HG03097 (cell line): ENCODE results near the gene SETBP1.

ENCODE experiments used
- ATAC-seq: cut with Tn5 transposase; IDR thresholded peaks from one replicate; pipeline ENCODE4 v1.9.1; 2021; ENCODE audit not compliant: unreplicated experiment, low FRiP score

SETBP1 gene

DNA sequence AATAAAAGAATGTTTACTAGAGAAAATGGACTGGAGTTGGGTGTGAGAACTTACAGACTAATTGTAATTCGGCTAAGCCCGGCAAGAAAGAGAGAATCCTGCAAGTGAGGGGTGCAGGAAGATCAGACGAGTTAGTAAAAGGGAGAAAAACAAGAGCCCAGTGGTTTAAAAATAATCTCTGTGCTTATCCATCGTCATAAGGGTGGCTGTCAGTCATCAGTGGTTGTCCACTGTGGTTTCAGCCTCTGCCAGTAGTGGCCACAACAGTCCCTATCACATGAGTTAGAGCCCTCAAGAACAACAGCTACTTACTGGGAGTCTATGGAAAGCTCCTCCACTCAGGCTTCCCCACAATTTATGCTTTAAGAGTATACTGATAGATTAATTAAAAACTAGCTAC lies 239.8 kb downstream of the SETBP1 start:
- no peak for ATAC-seq

DNA sequence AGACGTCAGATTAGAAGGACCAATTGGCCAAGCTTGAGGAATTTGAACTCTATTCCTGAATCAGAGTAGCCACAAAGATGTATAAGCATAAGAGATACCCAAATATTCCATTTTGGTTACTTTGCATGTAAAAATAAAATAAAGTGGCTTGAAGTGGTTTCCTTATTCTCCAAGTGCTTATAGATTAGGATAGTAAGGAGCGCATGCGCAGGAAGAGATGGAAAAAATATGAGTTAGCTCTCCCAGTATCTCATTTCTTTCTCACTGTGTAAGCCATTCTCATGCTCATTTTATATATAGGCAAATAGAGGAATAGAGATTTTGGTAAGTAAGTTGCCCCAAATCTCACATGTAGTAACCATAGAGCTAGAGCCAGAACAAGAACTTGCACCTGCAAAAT lies 241.3 kb downstream of the SETBP1 start:
- ATAC-seq: no peak

DNA sequence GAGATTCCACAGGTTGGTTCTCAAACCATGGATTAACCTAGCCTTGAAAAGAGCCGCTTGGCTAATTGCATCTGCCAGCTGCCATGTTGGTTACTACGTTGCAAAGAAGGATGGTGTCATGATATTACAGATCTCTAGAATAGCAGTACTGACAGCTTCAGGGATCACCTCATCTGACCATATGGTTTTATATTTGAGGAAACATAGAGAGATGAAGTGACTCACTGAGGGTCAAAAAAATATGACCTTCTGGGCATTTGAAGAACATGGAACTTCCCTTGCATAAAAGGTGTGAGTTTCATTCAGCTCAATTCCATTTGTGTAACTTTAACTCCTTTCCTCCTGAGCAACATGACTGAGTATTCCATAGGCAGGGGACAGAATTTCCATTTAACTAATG lies 242.3 kb downstream of the SETBP1 start:
- no peak for ATAC-seq

DNA sequence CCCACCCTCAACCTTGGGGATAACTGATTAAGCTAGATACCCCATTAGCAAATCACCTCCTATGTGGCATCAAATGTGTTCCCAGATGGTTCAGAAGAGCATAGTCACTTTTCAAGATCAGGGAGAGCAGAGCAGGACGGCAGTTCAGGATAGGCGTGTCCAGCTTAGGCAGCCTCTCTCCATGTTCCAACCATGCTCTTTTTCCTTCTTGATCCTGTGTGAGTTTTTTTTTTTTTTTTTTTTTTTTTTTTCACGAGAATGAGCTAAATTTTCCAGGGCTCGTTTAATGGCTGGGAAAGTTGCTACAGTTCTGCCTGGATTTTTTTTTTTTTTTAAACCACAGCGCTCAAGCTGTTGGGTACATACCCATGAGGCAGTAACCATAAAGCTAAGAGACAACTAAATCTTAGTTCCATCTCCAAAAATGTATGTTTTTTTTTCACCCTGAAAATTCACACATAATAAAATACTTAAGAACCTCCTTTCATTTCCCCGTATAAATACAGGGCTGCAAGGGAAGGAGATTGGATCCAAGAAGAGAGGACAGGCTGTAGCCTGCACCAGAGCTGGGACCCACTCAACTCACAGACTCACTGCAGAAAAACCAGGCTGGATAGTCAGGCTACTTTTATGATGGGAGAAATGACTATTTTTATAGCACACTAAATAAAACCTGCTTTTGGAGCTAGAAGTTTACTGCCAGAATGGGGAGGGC lies 244.3 kb downstream of the SETBP1 start:
- no peak for ATAC-seq

DNA sequence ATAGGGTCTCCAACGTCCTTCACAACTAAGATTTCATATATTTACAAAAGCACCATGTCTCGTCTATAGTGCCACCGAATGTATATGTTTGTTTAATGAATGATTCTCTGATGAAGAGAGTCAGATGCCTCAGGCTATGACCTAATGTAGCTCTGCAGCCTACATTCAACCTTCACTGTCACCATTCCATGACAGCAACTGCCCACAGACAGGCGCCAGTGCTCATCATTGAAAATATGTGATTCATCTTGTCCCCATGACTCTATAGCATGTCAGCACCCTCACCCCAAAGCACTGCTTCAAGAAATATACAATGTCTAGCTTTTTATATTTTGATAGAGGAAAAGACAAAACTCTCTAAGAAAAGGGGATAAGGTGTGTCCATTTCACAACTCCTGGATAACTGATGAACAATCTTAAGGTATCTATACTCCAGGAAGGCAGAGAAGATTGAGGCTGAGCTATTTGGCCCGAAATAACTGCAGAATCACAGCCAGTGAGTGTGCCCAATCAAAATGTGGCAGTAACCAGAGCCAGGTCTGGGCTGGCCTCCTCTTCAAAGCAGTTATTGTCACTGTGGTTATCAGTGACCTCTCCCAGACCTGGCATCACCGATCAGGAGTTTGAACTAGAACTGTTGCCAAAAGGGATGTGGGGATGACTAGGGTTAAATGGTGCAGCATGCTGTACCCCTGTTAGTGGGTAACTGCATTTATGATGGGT lies 246.6 kb downstream of the SETBP1 start:
- no peak for ATAC-seq

DNA sequence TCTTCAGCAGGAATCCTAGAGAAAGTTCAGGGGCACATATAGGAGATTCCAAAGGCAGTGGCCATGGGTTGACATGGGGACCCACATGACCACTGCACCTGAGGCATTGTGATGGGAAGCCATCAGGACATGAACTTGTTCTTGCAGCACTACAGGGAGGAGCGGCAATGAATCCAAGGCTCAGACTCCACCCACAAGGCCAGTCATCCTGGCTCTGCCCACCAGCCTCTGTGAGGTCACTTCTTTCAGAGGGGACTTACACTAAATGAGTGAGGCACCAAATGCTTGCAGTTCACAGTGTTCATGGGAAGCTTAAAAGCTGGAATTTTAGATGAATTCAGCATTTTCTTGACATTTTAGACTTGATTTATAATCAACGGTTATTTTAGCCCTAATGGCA lies 254.2 kb downstream of the SETBP1 start:
- no peak for ATAC-seq

DNA sequence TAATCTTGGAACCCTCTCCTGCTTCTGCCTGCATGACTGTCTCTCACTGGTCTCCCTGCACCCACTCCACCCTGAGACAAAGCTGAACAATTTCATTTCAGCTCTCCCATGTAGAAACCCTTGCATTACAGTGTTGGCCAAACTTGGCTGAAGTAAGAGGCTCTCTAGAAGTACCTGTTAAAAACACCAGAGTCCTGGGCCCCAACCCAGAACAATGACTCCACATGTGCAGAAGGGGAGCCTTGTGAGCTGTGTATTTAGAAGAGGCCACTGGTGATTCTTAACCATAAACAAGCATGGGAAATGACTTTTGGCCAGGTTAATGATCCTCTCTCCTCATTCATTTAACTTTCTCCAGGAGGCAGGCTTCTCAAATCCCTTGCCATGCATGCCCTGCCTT lies 254.8 kb downstream of the SETBP1 start:
- ATAC-seq: no peak

DNA sequence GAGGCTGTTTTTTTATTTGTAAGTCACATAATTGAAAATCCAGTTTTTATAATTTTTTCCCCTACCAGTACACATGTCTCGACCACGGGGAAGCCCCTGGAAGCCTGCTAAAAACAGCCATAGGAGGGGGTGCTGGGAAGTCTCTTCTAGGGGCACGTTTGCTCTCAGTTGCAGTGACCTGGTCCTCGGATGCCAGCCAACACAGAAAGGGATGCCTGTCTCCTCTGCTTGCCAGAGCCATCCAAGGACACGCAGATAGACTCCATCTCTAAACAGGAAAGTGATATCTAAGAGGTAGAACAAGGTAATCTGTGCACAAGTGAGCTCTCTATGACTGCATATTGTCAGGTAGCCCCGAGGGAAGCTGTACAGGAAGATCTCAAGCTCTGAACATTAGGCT lies 255.8 kb downstream of the SETBP1 start:
- ATAC-seq: no peak

DNA sequence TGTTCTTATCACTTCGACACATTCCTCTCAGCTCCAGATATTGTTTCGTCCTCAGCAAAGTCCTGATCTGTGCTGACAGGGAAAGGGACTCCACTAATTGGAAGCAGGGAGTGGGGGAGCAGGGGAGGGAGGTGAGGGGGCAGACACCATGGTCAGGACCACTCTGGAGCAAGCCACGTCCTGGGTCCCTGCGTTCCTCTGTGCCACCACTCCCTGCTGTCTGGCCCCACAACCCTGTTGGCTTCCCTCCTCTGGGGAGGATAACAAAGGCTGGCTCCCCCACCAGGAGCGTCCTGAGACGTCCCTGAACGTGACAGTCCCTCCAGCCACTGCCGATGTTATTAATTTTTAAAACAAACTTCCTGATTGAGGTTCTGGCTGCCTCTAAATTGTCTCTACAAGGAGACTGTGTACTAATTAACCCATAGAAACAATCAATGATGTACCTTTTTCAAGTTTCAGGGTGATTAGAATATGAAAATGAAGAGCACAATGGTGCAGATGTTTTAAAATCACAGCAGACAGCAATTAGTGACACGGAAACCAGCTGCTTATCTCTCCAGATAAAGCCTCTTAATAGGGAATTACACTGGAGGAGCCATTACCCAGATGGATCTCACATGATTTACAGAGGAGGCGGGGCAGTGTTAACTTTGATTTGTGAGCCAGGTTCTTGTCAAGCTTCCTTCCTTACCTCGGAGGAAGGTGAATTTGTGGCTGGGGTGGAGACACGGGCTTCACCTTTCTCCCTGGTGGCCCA lies 257.5 kb downstream of the SETBP1 start:
- no peak for ATAC-seq

DNA sequence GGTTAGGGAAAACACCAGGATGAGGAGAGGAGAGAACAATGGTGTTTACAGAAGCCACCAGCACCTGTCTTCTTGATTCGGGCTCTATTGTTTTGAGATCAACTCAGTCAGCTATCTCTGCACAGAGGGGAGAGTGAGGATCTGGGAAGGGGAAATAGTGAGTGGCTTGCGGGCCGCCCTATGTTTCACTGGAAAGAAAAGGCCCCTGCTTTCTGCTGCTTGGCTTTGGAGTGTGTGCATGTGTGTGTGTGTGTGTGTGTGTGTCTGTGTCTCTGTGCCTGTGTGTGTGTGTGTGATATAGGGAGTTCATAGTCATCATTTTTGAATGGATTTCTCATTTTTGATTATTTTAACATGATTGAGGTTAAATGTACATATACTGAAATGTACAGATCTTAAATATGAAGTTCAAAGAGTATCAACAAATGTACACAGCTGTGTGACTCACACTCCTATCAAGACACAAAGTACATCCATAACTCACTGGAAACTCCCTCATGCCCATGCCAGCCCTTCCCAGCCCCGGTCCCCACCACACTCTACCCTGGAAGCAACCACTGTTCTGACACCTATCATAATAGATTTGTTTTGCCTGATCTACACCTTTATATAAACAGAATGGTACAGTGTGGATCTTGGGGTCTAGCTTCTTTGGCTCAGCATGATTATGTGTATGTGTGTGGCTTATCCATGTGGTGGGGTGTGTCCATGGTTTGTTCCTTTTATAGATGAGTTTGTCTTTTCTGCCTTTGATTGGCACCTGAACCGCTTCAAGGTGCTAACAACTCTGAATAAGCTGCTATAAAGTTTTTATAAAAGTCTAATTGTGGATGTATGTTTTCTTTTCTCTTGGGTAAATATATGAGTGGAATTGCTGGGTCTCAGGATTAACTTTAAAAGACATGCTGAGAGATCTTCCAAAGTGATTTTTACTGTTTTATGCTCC lies 258.3 kb downstream of the SETBP1 start:
- no peak for ATAC-seq

DNA sequence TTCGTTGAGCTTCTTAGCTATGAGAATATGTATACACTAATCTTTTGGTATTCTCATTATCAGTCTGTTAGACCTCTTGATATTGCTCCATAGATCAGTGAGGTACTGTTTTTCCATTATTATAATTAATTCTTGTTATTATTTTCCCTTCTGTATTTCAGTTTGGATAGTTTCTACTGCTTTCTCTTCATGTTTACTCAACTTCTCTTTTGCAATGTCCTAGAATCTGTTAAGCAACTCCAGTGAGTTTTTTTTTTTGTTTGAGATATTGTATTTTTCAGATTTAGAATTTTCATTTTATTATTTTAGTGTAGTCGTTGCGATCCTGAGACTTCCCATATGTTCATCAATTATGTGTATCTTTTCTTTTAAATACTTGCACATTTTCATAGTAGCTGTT lies 260.8 kb downstream of the SETBP1 start:
- ATAC-seq: no peak

DNA sequence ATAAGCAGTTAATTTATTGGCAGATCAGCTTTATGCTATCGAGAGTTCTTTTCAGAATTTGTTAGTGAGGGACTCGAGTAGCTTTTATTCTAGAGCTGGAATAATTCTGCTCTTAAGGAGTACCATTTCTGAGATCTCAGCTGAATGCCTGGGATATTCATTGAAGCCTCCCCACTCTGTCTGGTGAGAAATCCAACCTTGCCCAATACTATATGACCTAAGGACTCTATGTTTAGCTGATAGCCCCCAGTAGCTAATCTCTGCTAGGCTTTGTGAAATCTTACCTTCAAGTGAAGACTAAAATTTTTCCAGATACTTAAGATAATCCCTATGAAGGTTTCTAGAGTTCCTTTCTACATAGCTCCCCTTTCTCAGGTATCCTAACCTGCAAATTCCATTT lies 261.4 kb downstream of the SETBP1 start:
- ATAC-seq: no peak

DNA sequence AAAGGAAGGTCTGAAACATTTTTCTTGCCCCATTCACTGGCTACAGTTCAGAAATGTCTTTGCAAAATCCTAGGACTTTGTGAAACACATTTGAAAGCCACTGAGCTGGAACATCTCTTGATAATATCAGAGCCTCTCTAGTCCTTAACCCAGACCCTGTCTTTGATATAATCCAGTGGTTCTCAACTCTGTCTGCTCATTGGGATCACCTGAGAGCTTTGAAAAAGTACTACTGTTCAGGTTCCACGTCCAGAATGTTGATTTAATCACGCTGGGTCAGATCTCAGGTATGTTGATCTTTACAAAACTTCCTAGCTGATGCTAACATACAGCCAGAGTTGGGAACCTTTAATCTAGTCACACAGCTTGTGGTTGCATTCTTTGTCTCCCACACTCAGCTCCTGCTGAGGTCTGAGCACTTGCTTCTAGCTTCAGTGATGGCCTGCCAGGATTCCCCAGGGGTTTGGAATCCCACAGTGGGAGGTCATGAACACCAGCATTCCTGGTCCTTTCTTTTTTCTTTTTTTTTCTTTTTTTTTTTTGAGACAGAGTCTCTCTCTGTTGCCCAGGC lies 262.7 kb downstream of the SETBP1 start:
- ATAC-seq: no peak

DNA sequence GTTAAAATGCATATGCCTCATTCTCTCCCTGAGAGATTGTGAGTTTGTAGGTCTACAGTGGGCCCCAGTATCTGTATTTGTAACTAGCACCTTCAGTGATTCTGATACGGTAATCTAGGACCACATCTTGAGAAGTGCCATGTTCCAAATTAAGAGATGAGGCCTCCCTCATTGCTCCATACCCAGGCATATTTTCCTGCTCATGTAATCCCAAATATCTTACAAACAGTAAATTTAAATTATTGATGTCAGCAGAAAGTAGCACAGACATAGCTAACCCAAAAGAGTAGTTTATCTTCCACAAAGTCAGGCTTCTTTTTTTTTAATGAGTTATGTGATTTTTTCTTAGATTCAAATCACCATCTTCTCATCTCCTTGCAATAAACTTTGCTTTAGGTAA lies 263.8 kb downstream of the SETBP1 start:
- no peak for ATAC-seq

DNA sequence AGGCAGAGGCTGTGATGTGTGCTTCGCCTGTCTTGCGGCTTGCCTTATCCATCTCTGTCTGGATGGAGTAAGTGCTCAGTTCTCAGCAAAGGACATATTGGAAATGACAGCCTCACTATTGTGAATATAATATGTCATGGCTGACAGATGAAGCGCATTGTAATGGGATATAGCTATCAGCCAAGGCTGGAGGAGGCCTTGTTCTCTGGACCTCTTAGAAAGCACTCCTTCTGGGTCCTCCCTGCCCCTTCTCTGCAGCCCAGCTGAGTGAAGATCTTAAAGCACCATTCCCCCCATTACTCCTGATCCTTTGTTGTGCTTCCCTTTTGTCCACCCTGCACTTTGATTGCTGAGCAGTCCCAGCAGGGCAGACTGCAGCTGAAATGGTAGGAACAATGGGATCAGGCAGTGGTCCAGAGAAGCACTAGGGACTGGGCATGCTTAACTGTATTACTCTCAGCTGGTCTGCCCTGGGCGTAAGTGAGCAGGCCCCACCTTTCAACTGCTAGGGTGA lies 265.3 kb downstream of the SETBP1 start:
- ATAC-seq: no peak

DNA sequence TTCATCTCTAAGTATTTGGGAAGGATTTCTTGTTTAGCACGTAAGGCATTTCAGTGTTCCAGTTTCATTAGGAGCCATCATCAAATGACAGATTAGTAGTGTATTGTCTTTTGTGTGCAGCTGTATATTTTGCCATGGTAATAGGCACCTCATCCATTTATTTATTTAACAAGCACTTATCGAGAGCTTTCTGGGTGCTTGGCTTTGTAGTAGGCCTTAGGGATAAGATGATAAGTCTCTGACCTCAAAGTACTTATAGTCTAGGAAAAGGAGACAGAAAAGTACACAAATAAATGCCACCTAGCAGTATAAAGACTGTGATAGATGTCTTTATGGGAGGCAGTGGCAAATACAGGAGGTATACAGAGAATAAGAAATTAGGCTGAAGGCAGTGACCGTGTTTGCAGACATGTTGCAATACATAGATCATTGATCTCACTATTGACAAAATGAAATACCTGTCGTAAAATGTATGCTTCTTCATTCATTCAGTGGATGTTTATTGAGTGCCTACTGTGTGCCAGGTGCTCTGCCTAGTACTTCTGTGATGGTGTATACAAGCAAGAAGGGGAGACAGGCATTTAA lies 265.9 kb downstream of the SETBP1 start:
- ATAC-seq: no peak

DNA sequence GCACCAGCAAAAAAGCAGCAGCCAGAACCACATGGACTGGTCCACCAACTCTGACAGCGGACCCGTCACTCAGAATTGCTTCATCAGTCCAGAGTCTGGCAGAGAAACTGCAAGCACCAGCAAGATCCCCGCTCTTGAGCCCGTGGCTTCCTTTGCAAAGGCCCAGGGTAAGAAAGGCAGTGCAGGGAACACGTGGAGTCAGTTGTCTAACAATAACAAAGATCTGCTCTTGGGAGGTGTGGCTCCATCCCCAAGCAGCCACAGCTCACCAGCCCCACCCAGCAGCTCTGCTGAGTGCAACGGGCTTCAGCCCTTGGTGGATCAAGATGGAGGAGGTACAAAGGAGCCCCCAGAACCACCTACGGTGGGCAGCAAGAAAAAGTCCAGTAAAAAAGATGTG lies 269.3 kb downstream of the SETBP1 start:
- ATAC-seq: no peak

DNA sequence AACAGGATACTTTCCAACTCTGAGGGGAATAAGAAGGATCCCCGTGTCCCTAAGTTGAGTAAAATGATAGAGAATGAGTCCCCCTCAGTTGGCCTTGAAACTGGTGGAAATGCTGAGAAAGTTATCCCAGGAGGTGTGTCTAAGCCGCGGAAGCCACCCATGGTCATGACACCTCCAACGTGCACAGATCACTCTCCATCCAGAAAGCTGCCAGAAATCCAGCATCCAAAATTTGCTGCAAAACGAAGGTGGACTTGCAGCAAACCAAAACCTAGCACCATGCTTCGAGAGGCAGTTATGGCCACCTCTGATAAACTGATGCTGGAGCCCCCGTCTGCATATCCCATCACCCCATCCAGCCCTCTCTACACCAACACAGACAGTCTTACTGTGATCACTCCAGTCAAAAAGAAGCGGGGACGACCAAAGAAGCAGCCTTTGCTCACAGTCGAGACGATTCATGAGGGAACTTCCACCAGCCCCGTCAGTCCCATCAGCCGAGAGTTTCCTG lies 270.1 kb downstream of the SETBP1 start:
- ATAC-seq: no peak

DNA sequence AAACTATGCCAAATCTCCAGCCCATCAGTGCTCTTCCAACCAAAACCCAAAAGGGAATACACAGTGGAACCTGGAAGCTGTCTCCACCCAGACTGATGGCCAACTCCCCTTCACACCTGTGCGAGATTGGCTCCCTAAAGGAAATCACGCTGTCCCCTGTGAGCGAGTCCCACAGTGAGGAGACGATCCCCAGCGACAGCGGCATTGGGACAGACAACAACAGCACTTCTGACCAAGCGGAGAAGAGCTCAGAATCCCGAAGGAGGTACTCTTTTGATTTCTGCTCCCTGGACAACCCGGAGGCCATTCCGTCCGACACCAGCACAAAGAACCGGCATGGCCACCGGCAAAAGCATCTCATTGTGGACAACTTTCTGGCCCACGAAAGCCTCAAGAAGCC lies 271.1 kb downstream of the SETBP1 start:
- no peak for ATAC-seq
